ENCODE results near the gene CASD1.

Gene CASD1

DNA sequence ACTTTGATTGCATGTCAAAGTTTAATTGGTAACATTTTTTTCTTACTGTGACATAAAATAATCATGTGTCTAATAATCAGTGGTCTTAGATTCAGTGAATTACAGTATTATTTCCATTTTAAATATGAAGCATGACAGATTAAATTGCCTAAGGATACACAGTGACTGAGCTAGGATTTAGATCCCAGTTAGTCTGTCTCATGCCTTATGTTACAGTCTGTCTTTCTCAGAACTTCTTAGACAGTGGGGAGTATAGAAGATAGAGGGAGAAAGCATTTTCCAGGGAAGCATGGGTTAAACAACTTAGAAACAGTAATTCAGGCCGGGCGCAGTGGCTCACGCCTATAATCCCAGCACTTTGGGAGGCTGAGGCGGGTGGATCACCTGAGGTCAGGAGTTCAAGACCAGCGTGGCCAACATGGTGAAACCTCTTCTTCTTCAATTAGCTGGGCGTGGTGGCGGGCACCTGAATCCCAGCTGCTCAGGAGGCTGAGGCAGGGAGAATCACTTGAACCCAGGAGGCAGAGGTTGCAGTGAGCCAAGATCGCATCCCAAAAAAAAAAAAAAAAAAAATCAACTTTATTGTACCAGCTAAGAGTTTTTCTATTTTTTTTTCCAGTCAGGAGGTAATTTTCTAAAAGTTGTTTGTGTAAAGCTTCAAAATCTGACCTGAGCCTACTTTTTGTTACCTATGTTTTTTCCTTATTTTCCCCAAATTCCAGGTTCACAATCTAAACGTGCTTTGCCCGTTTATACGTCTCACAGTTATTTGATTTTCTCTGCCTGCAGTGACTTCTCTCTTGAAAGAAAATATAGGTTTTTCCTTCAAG, 3.3 kb downstream of the CASD1 start:
- in situ Hi-C loops (cut with HindIII; ENCODE audit: low sequenced_read_pairs) = no loop called here

GRCh38 chr7:94513565-94513860, 3.9 kb downstream of the CASD1 start:
- in situ Hi-C loops (cut with HindIII; ENCODE audit: low sequenced_read_pairs) = no loop called here

- in situ Hi-C loops (cut with HindIII; ENCODE audit: low sequenced_read_pairs) = no loop called here
Measured at GRCh38 chr7:94514140-94514889, 4.7 kb downstream of the CASD1 start.

DNA sequence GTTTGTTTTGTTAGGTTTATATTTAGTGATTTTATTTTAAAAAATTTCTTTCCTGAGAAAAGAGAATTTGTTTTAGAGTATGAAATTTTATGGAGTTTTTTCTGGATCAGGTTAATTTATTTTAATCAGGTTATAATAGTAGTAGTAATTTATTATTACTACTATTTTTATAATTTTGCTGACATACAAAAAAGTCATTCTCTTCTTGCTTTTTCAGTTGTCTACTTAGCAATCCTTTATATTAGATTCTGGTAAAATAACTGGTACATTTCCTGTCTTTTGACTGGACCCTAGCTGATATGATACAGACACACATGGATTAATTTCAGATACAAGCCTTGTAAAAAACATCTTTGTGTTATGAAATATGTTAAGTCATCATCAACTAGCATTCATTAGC, 5.3 kb downstream of the CASD1 start:
- in situ Hi-C loops (cut with HindIII; ENCODE audit: low sequenced_read_pairs) = no loop called here

GRCh38 chr7:94525923-94526322, 16.3 kb downstream of the CASD1 start:
- in situ Hi-C loops (cut with HindIII; ENCODE audit: low sequenced_read_pairs) = no loop called here

GRCh38 chr7:94529516-94529915, 19.9 kb downstream of the CASD1 start:
- in situ Hi-C loops (cut with HindIII; ENCODE audit: low sequenced_read_pairs) = no loop called here

- in situ Hi-C loops (cut with HindIII; ENCODE audit: low sequenced_read_pairs) = no loop called here
Measured at GRCh38 chr7:94530109-94530508, 20.5 kb downstream of the CASD1 start.

GRCh38 chr7:94532676-94533075, 23.1 kb downstream of the CASD1 start:
- in situ Hi-C loops (cut with HindIII; ENCODE audit: low sequenced_read_pairs) = no loop called here

- in situ Hi-C loops (cut with HindIII; ENCODE audit: low sequenced_read_pairs) = no loop called here
Measured at GRCh38 chr7:94540428-94540827, 30.8 kb downstream of the CASD1 start.

DNA sequence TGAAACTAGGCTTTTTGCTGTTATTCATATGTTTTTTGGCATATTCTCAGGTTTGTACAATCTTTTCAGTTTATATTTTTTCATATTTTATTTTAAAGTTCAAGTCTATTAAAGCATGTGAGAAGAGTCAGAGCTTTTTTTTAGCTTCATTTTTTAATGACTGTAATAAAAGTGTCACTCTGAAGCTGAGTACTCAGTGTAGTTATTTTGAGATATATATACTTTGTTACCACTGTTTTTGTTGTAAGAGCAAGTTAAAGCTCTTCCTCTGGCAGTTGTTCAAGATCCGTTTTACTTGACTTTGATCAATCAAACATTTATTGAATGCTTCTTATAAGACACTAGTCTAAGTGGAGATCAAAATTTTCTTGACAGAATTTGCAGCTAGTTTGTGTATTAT, 37.5 kb downstream of the CASD1 start:
- in situ Hi-C loops (cut with HindIII; ENCODE audit: low sequenced_read_pairs) = no loop called here

DNA sequence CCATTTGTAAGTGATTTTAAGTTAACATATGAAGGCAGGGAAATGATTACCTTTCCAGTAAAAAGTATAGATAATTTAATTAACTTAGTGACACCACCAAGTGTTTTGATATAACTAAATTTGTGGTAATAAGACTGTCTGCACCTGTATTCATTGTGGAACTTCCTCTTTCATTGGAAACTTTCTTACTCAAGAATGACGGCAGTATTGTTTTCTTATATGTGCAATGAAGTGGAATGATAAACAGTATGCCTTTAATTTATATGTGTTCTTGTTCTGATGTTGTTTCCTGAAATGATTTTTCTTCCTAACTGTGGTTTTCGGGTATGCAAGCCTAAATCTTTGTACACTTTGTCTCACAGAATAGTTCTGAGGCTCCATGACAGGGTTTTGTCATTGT, 46.4 kb downstream of the CASD1 start:
- in situ Hi-C loops (cut with HindIII; ENCODE audit: low sequenced_read_pairs) = no loop called here

- in situ Hi-C loops (cut with HindIII; ENCODE audit: low sequenced_read_pairs) = no loop called here
Measured at GRCh38 chr7:94557215-94557614, 47.6 kb downstream of the CASD1 start.

DNA sequence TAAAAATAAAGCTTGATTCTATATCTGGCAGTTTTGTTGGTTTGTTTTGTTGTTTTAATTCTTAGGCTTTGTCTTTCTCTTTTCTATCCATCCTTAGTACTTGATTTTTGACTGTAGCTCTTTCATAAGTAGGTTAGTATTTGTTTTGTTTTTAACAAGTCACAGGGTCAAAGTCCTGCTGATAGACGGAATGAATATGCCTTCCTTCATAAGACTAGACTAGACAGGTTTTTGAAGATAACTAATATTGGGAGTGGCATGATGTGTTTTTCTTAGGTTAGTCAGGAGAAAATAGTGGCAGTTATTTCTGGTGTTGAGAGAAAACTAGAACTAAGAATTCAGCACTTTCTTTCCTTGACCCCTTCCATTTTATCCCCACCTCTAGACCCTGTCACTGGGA, 50.4 kb downstream of the CASD1 start:
- in situ Hi-C loops (cut with HindIII; ENCODE audit: low sequenced_read_pairs) = no loop called here

- in situ Hi-C loops (cut with HindIII; ENCODE audit: low sequenced_read_pairs) = no loop called here
Measured at GRCh38 chr7:94561841-94562514, 52.4 kb downstream of the CASD1 start.

DNA sequence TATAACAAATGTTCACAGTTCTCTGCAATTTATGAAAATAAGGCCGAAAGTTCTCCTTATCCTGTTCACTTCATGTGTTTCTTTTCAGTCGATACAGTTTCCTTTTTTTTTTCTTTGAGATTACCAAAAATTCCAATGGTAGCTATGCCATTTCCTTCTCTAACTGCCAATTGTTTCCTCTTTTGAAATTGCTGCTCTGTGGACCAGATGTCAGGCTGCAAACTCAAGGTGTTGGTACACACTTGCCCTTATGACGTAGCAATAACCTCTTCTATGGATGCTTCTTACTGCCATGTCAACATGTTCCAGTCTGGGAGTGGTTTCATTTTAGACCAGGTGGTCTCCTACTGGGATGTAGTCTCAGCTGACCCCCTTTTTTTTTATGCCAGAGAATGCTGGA, 52.9 kb downstream of the CASD1 start:
- in situ Hi-C loops (cut with HindIII; ENCODE audit: low sequenced_read_pairs) = no loop called here

DNA sequence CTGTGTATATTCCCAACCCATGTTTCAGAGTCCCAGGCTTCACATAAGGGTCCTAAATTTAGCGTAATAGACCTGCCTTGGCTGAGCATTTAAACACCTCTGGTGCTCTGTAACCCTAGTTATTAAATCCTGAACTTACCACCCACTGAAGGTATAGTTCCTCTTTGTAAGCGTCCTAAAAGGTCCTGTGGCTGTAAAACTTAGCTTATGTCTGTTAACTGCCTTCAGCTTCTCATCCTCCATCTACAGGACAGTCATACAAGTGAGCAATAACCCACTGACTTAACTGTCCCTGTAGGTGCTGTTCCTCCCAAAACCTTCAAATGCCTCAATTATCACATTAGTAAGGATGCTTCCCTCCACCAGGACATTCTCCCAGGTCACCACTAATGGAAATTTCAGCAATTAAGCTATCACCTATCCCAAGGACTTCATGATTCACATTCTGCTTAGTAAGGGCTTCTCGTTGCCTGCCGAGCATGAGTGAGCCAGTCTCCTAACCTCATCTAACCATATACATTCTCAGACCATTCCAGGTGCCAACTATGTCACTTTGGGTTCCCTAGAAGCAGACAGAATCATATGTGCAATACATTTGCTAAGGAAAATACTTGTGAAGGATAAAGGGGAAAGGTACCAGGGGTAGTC, 55.8 kb downstream of the CASD1 start:
- in situ Hi-C loops (cut with HindIII; ENCODE audit: low sequenced_read_pairs) = no loop called here

GRCh38 chr7:94567396-94567795, 57.8 kb downstream of the CASD1 start:
- in situ Hi-C loops (cut with HindIII; ENCODE audit: low sequenced_read_pairs) = no loop called here

DNA sequence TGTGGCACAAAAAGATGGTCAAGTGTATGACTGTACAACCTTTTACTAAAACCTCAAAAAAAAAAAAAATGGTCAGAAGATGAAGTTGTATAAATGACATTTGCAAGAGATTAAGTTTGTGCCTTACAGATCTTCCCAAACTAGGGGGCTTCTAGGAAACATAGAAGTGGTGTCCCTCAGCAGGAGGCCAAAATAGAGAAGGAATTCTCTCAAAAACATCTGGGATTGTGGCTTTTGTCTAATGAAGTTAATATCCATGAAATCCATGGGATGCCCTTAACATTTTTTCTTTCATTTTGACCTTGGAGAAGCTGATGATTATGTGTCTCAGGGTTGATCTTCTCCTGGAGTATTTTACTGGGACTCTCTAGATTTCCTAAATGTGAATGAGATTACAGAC, 62.2 kb downstream of the CASD1 start:
- in situ Hi-C loops (cut with HindIII; ENCODE audit: low sequenced_read_pairs) = no loop called here

- in situ Hi-C loops (cut with HindIII; ENCODE audit: low sequenced_read_pairs) = no loop called here
Measured at GRCh38 chr7:94575646-94576045, 66.0 kb downstream of the CASD1 start.

DNA sequence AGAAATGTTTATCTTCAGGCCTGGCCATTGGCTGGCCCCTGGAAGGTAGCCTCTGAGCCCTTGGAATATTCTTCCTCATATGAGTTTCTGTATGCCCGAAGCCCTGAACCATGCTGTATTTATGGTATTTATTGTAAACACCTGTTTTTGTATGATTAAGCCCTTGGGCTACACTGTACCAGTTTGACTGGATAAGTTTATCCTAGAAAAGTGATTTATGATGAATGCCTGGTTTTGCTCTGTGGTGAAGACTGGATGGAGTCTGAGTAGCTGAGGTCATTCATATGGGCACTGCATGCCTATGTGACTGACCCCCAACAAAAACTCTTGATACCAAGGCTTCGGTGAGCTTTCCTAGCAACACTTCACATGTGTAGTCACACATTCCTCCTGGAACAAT, 66.7 kb downstream of the CASD1 start:
- in situ Hi-C loops (cut with HindIII; ENCODE audit: low sequenced_read_pairs) = no loop called here

DNA sequence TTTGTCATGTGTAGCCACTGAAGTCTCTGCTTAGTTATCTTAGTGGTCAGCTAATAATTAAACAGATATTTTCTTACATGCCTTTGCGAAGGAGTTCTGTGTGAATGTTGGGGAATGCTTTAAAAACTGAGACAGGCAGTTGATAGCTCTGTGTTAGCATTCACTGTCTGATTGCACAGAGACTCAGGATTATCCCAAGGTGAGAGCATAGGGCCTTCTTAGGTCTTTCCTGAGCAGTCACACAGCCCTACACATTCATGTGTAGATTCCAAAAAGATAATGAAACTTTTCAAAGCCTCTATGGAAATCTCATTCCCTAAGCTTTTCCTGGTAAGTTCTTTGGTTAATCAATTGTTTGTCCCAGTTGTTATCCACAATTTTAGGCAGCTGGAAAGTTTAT, 67.7 kb downstream of the CASD1 start:
- in situ Hi-C loops (cut with HindIII; ENCODE audit: low sequenced_read_pairs) = no loop called here

- in situ Hi-C loops (cut with HindIII; ENCODE audit: low sequenced_read_pairs) = no loop called here
Measured at GRCh38 chr7:94578614-94579013, 69.0 kb downstream of the CASD1 start.

All from DLD1 (cell line).